Natural killer cell (primary cell): ENCODE measurements around the gene ITPRID1. TPM values are rescaled to one million over a fixed set of nuclear protein-coding genes. Genes with fewer than 3 reads are reported as not detected.

Source experiments
- ATAC-seq, 3 donors: fragments of 150-1000 bp in 2 of 3; fragments of 200-7000 bp in 1 of 3; cut with Tn5 transposase; 1 replicate in 1 of 3; 2 replicates in 2 of 3; pipeline ENCODE4 v1.10.0; 2021; ENCODE audit warnings: mild to moderate bottlenecking in 2 of 3, moderate library complexity in 2 of 3
- DNase-seq, 2 donors: peaks; one replicate each; pipeline versions ENCODE4 v3.0.0 to v3.0.0-alpha.2; 2013 to 2021; ENCODE audit warnings: mixed read lengths in 1 of 2
- H3K27ac ChIP-seq: one replicate; pipeline ENCODE4 v1.5.1; 2013; ENCODE audit warnings: mild to moderate bottlenecking, low read length
- H3K27me3 ChIP-seq: one replicate; pipeline ENCODE4 v1.6.1; 2013; ENCODE audit warnings: low read length; ENCODE audit not compliant: control insufficient read depth, insufficient read depth
- H3K36me3 ChIP-seq: one replicate; pipeline ENCODE4 v1.6.1; 2013; ENCODE audit warnings: low read length; ENCODE audit not compliant: control insufficient read depth, insufficient read depth
- H3K4me1 ChIP-seq: one replicate; pipeline ENCODE4 v1.6.1; 2013; ENCODE audit warnings: low read length; ENCODE audit not compliant: control insufficient read depth, insufficient read depth
- H3K4me3 ChIP-seq: one replicate; pipeline ENCODE4 v1.5.1; 2013; ENCODE audit warnings: low read length
- H3K9me3 ChIP-seq: one replicate; pipeline ENCODE4 v1.6.1; 2013; ENCODE audit warnings: low read length; ENCODE audit not compliant: control insufficient read depth, insufficient read depth
- H3K27ac Mint-ChIP-seq, 2 donors: one replicate each; pipeline ENCODE4 v1.8.0; 2022; ENCODE audit warnings: mild to moderate bottlenecking in 2 of 2, mixed read lengths in 2 of 2, moderate library complexity in 1 of 2
- H3K27me3 Mint-ChIP-seq, 2 donors: one replicate each; pipeline ENCODE4 v1.8.0; 2022; ENCODE audit warnings: low read depth in 2 of 2, mixed read lengths in 2 of 2
- H3K36me3 Mint-ChIP-seq: one replicate; pipeline ENCODE4 v1.8.0; 2022; ENCODE audit warnings: mixed read lengths
- H3K4me1 Mint-ChIP-seq, 2 donors: one replicate each; pipeline ENCODE4 v1.8.0; 2022; ENCODE audit warnings: mixed read lengths in 2 of 2
- H3K4me3 Mint-ChIP-seq: one replicate; pipeline ENCODE4 v1.8.0; 2022; ENCODE audit warnings: mild to moderate bottlenecking, moderate library complexity, mixed read lengths
- H3K9me3 Mint-ChIP-seq, 2 donors: one replicate each; pipeline ENCODE4 v1.8.0; 2022; ENCODE audit warnings: mixed read lengths in 2 of 2
- WGBS: methylation state at CpG from one replicate; pipeline ENCODE4 v1.1.7; 2013; ENCODE audit warnings: missing lambda C conversion rate; ENCODE audit not compliant: insufficient coverage; 5-methylcytosine and 5-hydroxymethylcytosine counted together
- intact Hi-C: fragments of 100-400 bp; cut with micrococcal nuclease; formaldehyde crosslinking; loops from one replicate; pipeline ENCODE4 v1.14.2; 2022
- total RNA-seq, 4 donors: library from RNA; stranded (reverse); fragments of 120-200 nt in 1 of 4; gene quantifications; one replicate each; pipeline versions ENCODE4 v1.2.3 to v1.2.4, GENCODE V29; 2013 to 2022
- TF ChIP-seq, protein P1 (sequence below): fragments of 200-600 bp; IDR thresholded peaks from one replicate; pipeline ENCODE4 v1.8.0; 2022; ENCODE audit warnings: antibody characterized with exemption

ITPRID1 gene
- total RNA-seq, 3 donors from 2014 or later (not counting 1 experiment from before 2014, with no cell fraction given), result not detected

DNA sequence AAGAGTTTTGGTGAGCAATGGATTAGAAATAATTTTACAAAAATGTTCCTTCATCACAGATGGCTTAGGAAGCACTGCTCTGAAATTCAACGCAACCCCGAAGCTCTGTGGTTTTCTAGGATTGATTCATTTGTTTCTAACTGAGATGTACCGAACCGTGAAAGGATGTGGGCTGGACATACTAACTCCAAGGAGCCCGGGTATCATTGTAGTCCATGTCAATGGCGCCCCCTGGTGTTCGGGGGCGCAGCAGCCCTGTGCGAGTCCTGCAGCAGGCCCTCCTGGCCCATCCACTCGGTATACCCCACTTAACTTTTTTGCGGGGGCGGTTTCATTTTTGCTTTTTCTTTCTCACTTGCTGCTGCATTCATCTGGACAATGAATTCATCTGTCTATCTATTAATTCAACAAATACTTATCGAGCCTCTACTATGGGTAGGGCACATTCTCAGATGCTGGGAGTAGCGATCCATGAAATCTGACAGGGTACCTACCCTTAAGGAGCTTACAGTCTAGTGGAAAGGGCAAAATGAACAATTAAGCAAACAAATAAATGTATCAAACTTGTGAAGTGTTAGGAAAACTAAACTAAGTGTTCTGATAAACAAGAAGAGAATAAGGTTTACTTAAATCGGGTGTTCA lies 25.2 kb upstream of the ITPRID1 start:
- ATAC-seq, result no peak
- no peak overlapping the region for H3K27ac Mint-ChIP-seq
- Histone ChIP-seq H3K27ac (no peak overlapping the region), H3K4me1 (no peaks in the 10 kb centered on the region), H3K9me3 (no peaks in the 10 kb centered on the region), H3K4me3 (no peak overlapping the region), H3K36me3 (no peaks in the 10 kb centered on the region), H3K27me3 (no peaks in the 10 kb centered on the region)
- TF ChIP-seq, protein P1, sequence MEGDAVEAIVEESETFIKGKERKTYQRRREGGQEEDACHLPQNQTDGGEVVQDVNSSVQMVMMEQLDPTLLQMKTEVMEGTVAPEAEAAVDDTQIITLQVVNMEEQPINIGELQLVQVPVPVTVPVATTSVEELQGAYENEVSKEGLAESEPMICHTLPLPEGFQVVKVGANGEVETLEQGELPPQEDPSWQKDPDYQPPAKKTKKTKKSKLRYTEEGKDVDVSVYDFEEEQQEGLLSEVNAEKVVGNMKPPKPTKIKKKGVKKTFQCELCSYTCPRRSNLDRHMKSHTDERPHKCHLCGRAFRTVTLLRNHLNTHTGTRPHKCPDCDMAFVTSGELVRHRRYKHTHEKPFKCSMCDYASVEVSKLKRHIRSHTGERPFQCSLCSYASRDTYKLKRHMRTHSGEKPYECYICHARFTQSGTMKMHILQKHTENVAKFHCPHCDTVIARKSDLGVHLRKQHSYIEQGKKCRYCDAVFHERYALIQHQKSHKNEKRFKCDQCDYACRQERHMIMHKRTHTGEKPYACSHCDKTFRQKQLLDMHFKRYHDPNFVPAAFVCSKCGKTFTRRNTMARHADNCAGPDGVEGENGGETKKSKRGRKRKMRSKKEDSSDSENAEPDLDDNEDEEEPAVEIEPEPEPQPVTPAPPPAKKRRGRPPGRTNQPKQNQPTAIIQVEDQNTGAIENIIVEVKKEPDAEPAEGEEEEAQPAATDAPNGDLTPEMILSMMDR, result no peak
- H3K36me3 Mint-ChIP-seq, result no peaks in the 10 kb centered on the region
- peaks cover 2 to 3% of the 10 kb centered on the region in 2 donors for H3K9me3 Mint-ChIP-seq
- peak in 1 of 2 donors; percentile 6 for DNase-seq
- no peak overlapping the region for H3K4me3 Mint-ChIP-seq
- H3K27me3 Mint-ChIP-seq, result no peaks in the 10 kb centered on the region
- 28% methylated on average over 15 of the region's 15 CpGs for WGBS
- H3K4me1 Mint-ChIP-seq, result no peaks in the 10 kb centered on the region
- intact Hi-C loops, result no loop called here

DNA sequence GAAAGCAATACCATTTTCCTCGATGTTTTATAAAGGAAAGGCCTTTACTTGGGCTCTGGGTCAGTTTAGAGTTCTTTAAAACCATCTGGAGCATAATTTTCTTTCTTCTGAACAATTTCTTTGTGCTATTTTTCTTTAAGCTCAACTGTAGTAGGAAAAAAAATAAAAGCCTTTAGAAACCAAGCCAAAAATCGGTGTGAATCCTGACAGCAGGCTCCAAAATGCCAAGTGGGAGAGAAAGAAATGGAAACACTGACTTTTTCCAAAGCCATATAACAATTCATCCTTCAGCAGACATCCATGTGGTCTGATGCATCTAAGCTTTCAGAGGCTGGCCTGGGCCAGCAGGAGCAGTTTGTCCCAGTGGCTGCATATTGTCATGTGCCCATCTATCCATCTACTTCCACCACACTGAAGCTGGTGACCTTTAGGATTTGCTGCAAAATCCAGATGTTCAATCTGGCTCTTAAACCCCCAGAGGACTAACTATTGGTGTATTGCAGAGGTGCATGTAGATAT lies 23.0 kb upstream of the ITPRID1 start:
- Histone ChIP-seq H3K36me3 (no peaks in the 10 kb centered on the region), H3K27me3 (no peaks in the 10 kb centered on the region), H3K27ac (no peak overlapping the region), H3K9me3 (no peaks in the 10 kb centered on the region), H3K4me3 (no peak overlapping the region), H3K4me1 (no peaks in the 10 kb centered on the region)
- WGBS, result 71% methylated on average over 2 of the region's 2 CpGs
- H3K27me3 Mint-ChIP-seq, result no peaks in the 10 kb centered on the region
- DNase-seq, result no peak
- H3K9me3 Mint-ChIP-seq, result peaks cover 2 to 3% of the 10 kb centered on the region in 2 donors
- TF ChIP-seq, protein P1, result no peak
- no peak overlapping the region for H3K4me3 Mint-ChIP-seq
- H3K4me1 Mint-ChIP-seq, result no peaks in the 10 kb centered on the region
- no peaks in the 10 kb centered on the region for H3K36me3 Mint-ChIP-seq
- H3K27ac Mint-ChIP-seq, result no peak overlapping the region
- intact Hi-C loops, result no loop called here
- ATAC-seq, result no peak

DNA sequence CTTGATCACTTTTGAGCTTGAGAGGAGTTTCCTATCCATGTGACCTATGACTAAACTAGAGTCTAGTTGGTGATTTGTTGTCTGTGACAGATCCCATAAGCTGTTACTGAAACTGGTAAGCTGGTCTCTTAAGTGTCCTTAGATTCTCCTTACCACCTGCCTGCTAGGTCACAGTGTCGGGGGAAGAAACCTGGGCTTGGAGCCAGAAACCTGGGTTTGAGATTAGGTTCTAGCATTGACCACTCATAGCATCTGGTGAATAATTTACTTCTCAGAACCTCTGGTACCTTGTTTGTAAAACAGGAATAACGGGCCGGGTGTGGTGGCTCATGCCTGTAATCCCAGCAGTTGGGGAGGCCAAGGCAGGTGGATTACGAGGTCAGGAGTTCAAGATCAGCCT lies 21.8 kb upstream of the ITPRID1 start:
- Histone ChIP-seq H3K4me1 (no peaks in the 10 kb centered on the region), H3K4me3 (no peak overlapping the region), H3K36me3 (no peaks in the 10 kb centered on the region), H3K27me3 (no peaks in the 10 kb centered on the region), H3K9me3 (no peaks in the 10 kb centered on the region), H3K27ac (no peak overlapping the region)
- Mint-ChIP-seq H3K4me1 (no peaks in the 10 kb centered on the region), H3K36me3 (no peaks in the 10 kb centered on the region), H3K27me3 (no peaks in the 10 kb centered on the region), H3K9me3 (peaks cover 2 to 3% of the 10 kb centered on the region in 2 donors), H3K4me3 (no peak overlapping the region), H3K27ac (no peak overlapping the region)
- TF ChIP-seq, protein P1, result no peak
- DNase-seq (no peak), ATAC-seq (no peak)
- intact Hi-C loops, result no loop called here
- 89% methylated on average over 3 of the region's 4 CpGs for WGBS

DNA sequence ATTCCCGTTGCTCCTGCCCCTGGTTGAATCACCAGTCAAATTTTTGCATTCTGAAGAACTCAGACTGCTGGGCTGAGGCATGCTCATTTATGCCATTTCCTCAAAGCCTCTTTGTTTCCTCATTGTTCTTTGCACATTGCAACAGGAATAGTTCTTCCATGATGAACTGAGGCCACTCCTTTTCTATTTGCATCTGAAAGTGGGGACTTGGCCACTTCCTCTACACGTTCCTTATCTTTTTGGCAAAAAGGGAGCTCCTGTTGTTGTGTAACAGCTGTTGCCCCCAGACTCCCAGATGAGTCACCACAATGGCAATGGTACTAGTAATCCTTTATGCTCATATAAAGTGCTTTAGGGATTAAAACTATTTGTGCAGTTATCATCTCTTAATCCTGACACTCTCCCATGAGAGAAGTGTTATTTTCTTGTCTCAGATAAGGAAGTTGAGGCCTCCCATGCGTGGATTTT lies 20.1 kb upstream of the ITPRID1 start:
- H3K36me3 Mint-ChIP-seq, result no peaks in the 10 kb centered on the region
- TF ChIP-seq, protein P1, result no peak
- H3K27ac ChIP-seq, result no peak overlapping the region
- H3K27me3 ChIP-seq, result no peaks in the 10 kb centered on the region
- H3K4me1 Mint-ChIP-seq, result no peaks in the 10 kb centered on the region
- H3K27me3 Mint-ChIP-seq, result no peaks in the 10 kb centered on the region
- DNase-seq (no peak), ATAC-seq (no peak)
- no peak overlapping the region for H3K4me3 Mint-ChIP-seq
- no peaks in the 10 kb centered on the region for H3K36me3 ChIP-seq
- WGBS, result 37% methylated on average over 3 of the region's 3 CpGs
- H3K9me3 Mint-ChIP-seq, result no peaks in the 10 kb centered on the region
- H3K27ac Mint-ChIP-seq, result no peak overlapping the region
- H3K9me3 ChIP-seq, result no peaks in the 10 kb centered on the region
- intact Hi-C loops, result no loop called here
- no peak overlapping the region for H3K4me3 ChIP-seq
- H3K4me1 ChIP-seq, result no peaks in the 10 kb centered on the region
